ENCODE measurements around the gene CCDC187.

DNA sequence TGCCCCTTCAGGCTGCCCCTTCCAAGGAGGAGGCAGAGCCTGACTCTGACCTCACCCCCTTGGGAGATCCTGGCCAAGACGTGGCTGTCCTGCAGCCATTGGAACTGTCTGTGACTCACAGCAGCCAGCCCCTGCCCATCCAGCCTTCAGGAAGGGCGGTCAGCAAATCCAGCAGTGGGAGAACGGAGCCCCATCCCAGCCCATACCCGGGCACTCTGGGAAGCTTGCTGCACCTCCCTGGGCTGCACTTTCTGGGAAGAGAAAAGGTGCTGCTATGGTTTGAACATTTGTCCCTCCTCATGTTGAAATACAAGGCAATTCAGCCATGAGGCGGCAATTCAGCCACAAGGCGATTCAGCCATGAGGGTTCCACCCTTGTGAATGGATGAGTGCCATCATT is 24.4 kb downstream of the CCDC187 start:
- TF ChIP-seq CTCF (IDR thresholded peaks at IDR 0.05) (no peak), POLR2A (IDR thresholded peaks at IDR 0.05) (no peak)
